ENCODE data around the gene RAPGEF5.
A peak's percentile ranks its signal among the peaks of the same experiment; 100 is the strongest.

The RAPGEF5 gene

DNA sequence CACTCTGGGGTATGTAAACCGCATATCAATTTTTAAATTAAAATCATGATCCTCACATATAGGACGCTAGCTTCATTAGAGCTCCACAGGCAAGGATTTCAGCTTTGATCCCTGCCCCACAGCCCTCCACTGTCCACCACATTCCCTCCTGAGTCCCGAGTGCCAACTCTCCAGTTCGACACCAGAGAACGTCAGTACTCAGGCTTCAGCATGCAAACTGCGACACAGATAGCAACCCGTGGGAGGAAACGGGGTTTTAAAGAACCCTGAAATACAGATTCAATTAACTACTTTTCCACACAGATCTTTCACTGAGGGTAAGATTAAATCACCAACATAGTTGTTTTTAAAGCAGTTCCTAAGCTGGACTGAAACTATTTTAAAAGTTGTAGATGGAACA lies 26.1 kb downstream of the RAPGEF5 start:
- H3K4me1 ChIP-seq, result peaks cover 36% of the 10 kb centered on the region
- H3K27me3 ChIP-seq, result no peaks in the 10 kb centered on the region
- no peaks in the 10 kb centered on the region for H3K9me3 ChIP-seq
- no peak for DNase-seq
- H3K4me3 ChIP-seq (ENCODE audit: low read depth, low read length), result no peak overlapping the region
- H3K36me3 ChIP-seq, result peaks cover 9% of the 10 kb centered on the region
- TF ChIP-seq CTCF (IDR thresholded peaks at IDR 0.05; ENCODE audit: low read depth, low read length), result no peak

GRCh38 chr7:22329816-22330524 lies 27.0 kb downstream of the RAPGEF5 start:
- DNase-seq, result peak; percentile 31
- Histone ChIP-seq H3K36me3 (peaks cover 10% of the 10 kb centered on the region), H3K27me3 (no peaks in the 10 kb centered on the region), H3K9me3 (no peaks in the 10 kb centered on the region), H3K4me1 (peaks cover 36% of the 10 kb centered on the region), H3K4me3 (ENCODE audit: low read depth, low read length) (no peak overlapping the region)
- TF ChIP-seq CTCF (IDR thresholded peaks at IDR 0.05; ENCODE audit: low read depth, low read length), result no peak

GRCh38 chr7:22326181-22326580 lies 30.8 kb downstream of the RAPGEF5 start:
- no peak for TF ChIP-seq CTCF (IDR thresholded peaks at IDR 0.05; ENCODE audit: low read depth, low read length)
- peaks cover 38% of the 10 kb centered on the region for H3K4me1 ChIP-seq

GRCh38 chr7:22325671-22326070 lies 31.3 kb downstream of the RAPGEF5 start:
- Histone ChIP-seq H3K4me3 (ENCODE audit: low read depth, low read length) (no peak overlapping the region), H3K27me3 (no peaks in the 10 kb centered on the region), H3K36me3 (peaks cover 6% of the 10 kb centered on the region), H3K4me1 (peaks cover 38% of the 10 kb centered on the region), H3K9me3 (no peaks in the 10 kb centered on the region)
- TF ChIP-seq CTCF (IDR thresholded peaks at IDR 0.05; ENCODE audit: low read depth, low read length), result no peak
- no peak for DNase-seq

More at GRCh38 chr7:22326181-22326580, 30.8 kb downstream of the RAPGEF5 start:
- Histone ChIP-seq H3K27me3 (no peaks in the 10 kb centered on the region), H3K9me3 (no peaks in the 10 kb centered on the region), H3K36me3 (peaks cover 6% of the 10 kb centered on the region), H3K4me3 (ENCODE audit: low read depth, low read length) (no peak overlapping the region)
- no peak for DNase-seq

GRCh38 chr7:22323714-22324113 lies 33.2 kb downstream of the RAPGEF5 start:
- no peak for TF ChIP-seq CTCF (IDR thresholded peaks at IDR 0.05; ENCODE audit: low read depth, low read length)
- DNase-seq, result no peak
- H3K36me3 ChIP-seq, result peaks cover 6% of the 10 kb centered on the region
- no peak overlapping the region for H3K4me3 ChIP-seq (ENCODE audit: low read depth, low read length)
- H3K4me1 ChIP-seq, result peaks cover 44% of the 10 kb centered on the region
- H3K9me3 ChIP-seq, result no peaks in the 10 kb centered on the region
- no peaks in the 10 kb centered on the region for H3K27me3 ChIP-seq

- Histone ChIP-seq H3K9me3 (0 out of 2 replicates have a peak, but pooled peaks cover 2% of the 10 kb centered on the region), H3K4me3 (ENCODE audit: low read depth, low read length) (no peak overlapping the region), H3K27me3 (no peaks in the 10 kb centered on the region), H3K36me3 (peaks cover 5% of the 10 kb centered on the region), H3K4me1 (peaks cover 43% of the 10 kb centered on the region)
- no peak for TF ChIP-seq CTCF (IDR thresholded peaks at IDR 0.05; ENCODE audit: low read depth, low read length)
- DNase-seq, result no peak
Observed at GRCh38 chr7:22320416-22320815, 36.5 kb downstream of the RAPGEF5 start.
